Esophagus muscularis mucosa (tissue), 3 donors: Measurements from ENCODE around the gene CPNE6.

Experiments used
- POLR2AphosphoS5 ChIP-seq, 2 donors: sonication (generic); formaldehyde crosslinking; IDR thresholded peaks; one replicate each; pipeline ENCODE4 v1.6.1; 2017; ENCODE audit warnings: antibody characterized with exemption in 2 of 2
- TF ChIP-seq, protein P1 (sequence below), 3 experiments: fragments of 200-600 bp in 2 of 3; fragments of 450-650 bp in 1 of 3; sonication (generic) in 2 of 3; IDR thresholded peaks; one replicate each; pipeline ENCODE4 v1.5.1; 2017 to 2019; ENCODE audit warnings: antibody characterized with exemption in 3 of 3, mild to moderate bottlenecking in 2 of 3, moderate library complexity in 1 of 3

DNA sequence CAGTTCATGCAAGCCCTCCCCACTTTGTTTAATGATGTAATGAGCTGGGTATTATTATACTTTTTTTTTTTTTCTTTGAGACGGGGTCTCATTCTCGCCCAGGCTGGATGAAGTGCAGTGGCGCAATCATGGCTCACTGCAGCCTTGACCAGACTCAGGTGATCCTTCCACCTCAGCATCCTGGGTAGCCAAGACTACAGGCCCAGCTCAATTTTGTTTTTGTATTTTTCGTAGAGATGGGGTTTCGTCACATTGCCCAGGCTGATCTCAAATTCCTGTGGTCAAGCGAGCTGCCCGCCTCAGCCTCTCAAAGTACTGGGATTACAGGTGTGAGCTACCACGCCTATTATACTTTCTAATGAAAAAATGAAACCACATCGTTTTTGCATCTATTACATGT, 38.7 kb downstream of the CPNE6 start:
- TF ChIP-seq, protein P1, sequence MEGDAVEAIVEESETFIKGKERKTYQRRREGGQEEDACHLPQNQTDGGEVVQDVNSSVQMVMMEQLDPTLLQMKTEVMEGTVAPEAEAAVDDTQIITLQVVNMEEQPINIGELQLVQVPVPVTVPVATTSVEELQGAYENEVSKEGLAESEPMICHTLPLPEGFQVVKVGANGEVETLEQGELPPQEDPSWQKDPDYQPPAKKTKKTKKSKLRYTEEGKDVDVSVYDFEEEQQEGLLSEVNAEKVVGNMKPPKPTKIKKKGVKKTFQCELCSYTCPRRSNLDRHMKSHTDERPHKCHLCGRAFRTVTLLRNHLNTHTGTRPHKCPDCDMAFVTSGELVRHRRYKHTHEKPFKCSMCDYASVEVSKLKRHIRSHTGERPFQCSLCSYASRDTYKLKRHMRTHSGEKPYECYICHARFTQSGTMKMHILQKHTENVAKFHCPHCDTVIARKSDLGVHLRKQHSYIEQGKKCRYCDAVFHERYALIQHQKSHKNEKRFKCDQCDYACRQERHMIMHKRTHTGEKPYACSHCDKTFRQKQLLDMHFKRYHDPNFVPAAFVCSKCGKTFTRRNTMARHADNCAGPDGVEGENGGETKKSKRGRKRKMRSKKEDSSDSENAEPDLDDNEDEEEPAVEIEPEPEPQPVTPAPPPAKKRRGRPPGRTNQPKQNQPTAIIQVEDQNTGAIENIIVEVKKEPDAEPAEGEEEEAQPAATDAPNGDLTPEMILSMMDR (IDR thresholded peaks at IDR 0.05): no peak
- TF ChIP-seq POLR2AphosphoS5 (IDR thresholded peaks at IDR 0.05): no peak
